Suppressor macrophage (primary cell): ENCODE data around the gene MMP8.

ENCODE experiments used
- DNase-seq, 4 experiments: peaks; one replicate each; pipeline ENCODE4 v3.0.0-alpha.2; 2020 to 2022

MMP8 gene

GRCh38 chr11:102719620-102720277 is 5.0 kb downstream of the MMP8 start:
- DNase-seq, result peak in 2 of 4 experiments; percentile 40 to 44

- no peak for DNase-seq
These were observed 7.5 kb downstream of the MMP8 start for GRCh38 chr11:102717280-102717679.

DNA sequence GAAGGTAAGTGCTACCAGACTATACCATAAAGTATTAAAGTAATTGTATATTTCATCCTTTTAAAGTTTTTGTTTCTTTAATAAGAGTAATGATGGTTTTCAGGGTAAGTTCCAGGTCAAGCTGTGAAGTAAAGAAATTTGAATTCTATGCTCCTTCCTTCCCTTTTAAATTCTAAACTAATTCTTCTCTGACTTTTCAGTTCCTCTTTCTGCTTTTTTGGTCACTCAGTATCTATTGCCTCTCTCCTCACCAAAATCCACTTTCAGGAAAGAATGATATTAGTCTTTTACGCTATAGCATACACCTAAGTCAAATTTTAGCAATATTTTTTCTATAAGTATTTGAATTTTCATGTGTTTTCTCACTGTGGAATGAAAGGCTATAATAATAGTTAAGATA is 8.2 kb downstream of the MMP8 start:
- peak in 2 of 4 experiments; percentile 42 to 63 for DNase-seq

DNA sequence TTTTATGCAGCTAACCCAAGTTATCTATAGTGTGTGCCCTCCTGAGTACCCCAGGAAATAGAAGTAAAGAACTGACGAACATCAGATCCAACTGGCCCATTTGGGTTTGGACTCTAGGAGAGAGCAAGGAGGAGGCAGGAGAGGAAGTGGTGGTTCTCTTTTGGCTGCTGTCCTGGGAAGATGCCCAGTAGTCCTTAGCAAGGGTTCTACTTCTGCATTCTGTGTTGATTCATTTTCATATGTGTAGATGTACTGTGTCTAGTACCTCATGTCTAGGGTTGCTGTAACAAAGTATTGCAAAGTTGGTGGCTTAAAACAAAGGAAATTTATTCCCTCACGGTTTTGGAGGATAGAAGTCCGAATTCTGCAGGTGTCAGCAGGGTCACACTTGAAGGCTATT is 12.6 kb downstream of the MMP8 start:
- DNase-seq, result peak; percentile 74 to 92 (median 82)

- peak; percentile 77 to 93 (median 85) for DNase-seq
These were observed 15.4 kb downstream of the MMP8 start for GRCh38 chr11:102709201-102709945.

- peak in 1 of 4 experiments; percentile 5 for DNase-seq
These were observed 16.1 kb downstream of the MMP8 start for GRCh38 chr11:102708654-102709053.

GRCh38 chr11:102705626-102706025 is 19.1 kb downstream of the MMP8 start, which contains the start of gene MMP27:
MMP27 (minus strand) TSS chr11:102705769; CDS start chr11:102705714, 55 bp downstream.
- DNase-seq, result no peak

GRCh38 chr11:102704841-102705240 is 19.9 kb downstream of the MMP8 start:
- DNase-seq, result no peak

- DNase-seq, result no peak
These were observed 20.8 kb downstream of the MMP8 start for GRCh38 chr11:102703826-102704493.

DNA sequence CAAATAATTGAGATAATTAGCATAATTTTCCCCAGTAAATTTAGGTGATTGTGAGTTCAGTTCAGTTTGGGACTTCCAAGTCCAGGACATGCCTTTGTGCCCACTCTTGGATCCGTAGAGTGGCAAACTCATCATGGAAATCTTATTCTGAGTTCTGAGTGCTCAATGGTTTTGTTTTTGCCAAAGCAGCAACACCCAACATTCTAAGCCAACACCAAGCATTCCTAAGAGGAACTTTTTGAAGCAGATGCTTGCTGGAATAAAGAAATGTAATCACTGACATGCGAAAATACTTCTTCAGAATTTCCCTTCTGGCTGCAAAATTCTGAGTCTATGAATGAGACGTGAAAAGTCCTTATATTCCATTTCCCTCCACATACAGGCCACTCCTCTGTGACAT is 29.6 kb downstream of the MMP8 start:
- no peak for DNase-seq

GRCh38 chr11:102685754-102686153 is 39.0 kb downstream of the MMP8 start:
- peak; percentile 52 to 79 (median 70) for DNase-seq

GRCh38 chr11:102685338-102685737 is 39.4 kb downstream of the MMP8 start:
- no peak for DNase-seq

- no peak for DNase-seq
These were observed 41.5 kb downstream of the MMP8 start for GRCh38 chr11:102683277-102683676.

GRCh38 chr11:102680945-102681344 is 43.8 kb downstream of the MMP8 start:
- DNase-seq, result peak; percentile 56 to 86 (median 72)

DNA sequence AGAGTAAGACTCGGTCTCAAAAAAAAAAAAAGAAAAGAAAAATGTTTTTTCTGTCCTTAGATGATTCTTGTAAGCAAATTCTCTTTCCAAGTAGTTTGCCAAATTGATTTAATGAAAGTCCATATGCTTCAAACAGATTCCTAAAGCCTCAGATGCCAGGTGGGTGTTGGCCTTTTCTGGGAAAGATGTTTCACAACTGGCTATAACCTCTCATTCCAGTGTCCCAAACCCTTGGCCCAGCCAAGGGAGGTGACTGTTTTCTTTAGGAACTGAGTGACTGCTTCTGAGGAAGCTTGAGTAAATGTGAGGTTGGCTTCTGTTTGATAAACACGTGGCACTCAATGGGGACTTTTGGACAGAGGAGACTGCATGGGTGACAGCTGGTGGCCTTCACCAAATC is 46.7 kb downstream of the MMP8 start:
- DNase-seq, result no peak

GRCh38 chr11:102676084-102676483 is 48.7 kb downstream of the MMP8 start:
- DNase-seq, result no peak

DNA sequence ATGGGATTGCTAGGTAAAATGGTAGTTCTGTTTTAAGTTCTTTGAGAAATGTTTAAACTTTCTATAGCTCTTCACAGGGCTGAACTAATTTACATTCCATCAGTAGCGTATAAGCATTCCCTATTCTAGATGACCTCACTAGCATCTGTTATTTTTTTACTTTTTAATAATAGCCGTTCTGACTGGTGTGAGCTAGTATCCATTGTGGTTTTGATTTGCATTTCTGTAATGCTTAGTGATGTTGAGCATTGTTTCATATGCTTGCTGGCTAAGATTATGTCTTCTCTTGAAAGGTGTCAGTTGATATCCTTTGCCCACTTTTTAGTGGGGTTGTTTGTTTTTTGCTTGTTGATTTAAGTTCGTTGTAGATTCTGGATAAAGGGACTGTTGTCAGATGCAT is 55.1 kb downstream of the MMP8 start:
- DNase-seq, result no peak

- peak; percentile 34 to 78 (median 64) for DNase-seq
These were observed 58.3 kb downstream of the MMP8 start for GRCh38 chr11:102666331-102666957.

DNA sequence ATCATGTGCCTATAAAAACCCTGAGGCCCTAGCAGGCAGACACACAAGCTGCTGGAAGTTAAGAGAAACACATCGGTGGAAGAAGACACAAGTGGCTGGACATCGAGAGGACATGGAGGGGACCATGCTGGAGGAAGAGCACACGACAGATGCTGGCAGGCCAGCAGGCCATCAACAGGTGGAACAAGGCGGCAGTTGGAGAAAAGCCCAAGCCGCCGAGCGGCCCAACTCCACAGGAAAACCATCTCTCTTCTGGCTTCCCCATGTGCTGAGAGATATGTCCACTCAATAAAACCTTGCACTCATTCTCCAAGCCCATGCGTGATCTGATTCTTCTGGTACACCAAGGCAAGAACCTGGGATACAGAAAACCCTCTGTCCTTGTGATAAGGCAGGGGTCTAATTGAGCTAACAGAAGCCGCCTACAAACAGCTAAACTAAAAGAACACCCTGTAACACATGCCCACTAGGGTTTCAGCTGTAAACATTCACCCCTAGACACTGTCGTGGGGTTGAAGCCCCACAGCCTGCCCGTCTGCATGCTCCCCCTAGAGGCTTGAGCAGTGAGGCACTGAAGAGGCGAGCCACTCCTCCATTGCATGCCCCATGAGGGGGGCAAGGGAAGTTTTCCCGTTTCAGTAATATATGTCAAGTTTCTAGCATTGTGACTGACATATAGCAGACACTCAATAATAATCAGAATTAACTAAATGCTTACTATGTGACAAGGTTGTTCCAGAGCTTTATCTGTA is 60.6 kb downstream of the MMP8 start:
- DNase-seq, result peak in 3 of 4 experiments; percentile 11 to 32 (median 22)

DNA sequence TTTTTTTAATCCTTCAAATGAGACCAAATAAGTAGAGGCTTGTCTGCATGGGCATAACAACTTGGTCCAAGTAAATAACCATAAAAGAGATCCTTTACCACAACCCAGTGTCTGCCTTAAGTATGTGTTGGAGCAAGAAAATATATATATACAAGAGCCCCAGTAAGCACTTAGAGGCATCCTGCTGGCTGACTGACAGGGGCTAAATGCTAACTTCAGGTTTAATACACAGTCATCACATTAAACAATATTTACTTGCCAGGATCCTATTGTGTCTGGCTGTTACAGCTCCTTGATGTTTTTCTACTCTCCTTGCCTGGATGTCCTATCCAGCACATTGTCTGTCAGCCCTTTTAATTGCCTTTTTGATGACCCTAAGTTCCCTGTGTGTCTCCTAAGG is 62.1 kb downstream of the MMP8 start:
- no peak for DNase-seq
